GM12865 (cell line): ENCODE measurements around the gene PDGFB.

Experiments used
- DNase-seq: peaks from one replicate; pipeline ENCODE4 v3.0.0; 2010; ENCODE audit warnings: low read depth
- H3K4me3 ChIP-seq: 2 replicates; pipeline ENCODE4 v1.5.1; 2011; ENCODE audit warnings: mild to moderate bottlenecking, low read depth, low read length, control low read depth
- TF ChIP-seq, protein P1 (sequence below): IDR thresholded peaks from 2 replicates; pipeline ENCODE4 v1.5.1; 2011; ENCODE audit warnings: low read length, control low read depth, low read depth, inconsistent platforms; ENCODE audit not compliant: insufficient read depth; ENCODE audit errors: missing control alignments

Gene PDGFB

DNA sequence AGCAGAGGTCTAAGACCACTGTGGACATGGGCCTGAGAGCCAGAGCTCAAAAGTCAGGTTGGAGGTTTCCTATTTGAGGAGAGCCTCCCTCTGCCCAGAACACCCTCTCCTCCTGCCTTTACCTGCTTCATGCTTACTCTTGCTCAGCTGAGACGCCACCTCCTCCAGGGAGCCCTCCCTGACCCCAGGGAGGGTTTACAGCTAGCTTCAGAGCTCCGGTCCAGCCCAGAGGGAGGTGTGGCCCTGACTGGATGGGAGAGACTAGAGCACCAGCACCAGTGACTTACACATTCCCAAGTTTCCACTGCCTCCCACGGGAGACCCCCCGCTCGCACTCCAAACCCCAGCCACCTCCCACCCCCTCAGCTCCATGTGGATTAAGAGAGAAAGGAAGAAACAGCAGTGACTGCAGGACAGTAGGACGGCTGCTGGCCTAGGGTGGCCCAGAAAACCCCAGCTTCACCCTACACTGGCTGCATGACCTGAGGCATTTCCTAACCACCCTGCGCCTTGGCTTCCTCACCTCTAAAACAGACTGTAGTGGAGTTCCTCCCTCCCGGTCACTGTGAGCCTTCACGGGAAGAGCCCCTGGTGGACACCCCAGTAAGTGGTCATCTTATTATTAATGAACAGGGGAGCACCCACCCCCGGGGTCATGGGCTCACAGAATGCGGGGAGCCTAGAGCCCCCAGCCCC lies 24.5 kb upstream of the PDGFB start:
- DNase-seq, result no peak
- TF ChIP-seq, protein P1, sequence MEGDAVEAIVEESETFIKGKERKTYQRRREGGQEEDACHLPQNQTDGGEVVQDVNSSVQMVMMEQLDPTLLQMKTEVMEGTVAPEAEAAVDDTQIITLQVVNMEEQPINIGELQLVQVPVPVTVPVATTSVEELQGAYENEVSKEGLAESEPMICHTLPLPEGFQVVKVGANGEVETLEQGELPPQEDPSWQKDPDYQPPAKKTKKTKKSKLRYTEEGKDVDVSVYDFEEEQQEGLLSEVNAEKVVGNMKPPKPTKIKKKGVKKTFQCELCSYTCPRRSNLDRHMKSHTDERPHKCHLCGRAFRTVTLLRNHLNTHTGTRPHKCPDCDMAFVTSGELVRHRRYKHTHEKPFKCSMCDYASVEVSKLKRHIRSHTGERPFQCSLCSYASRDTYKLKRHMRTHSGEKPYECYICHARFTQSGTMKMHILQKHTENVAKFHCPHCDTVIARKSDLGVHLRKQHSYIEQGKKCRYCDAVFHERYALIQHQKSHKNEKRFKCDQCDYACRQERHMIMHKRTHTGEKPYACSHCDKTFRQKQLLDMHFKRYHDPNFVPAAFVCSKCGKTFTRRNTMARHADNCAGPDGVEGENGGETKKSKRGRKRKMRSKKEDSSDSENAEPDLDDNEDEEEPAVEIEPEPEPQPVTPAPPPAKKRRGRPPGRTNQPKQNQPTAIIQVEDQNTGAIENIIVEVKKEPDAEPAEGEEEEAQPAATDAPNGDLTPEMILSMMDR, result no peak
- H3K4me3 ChIP-seq, result no peak overlapping the region

DNA sequence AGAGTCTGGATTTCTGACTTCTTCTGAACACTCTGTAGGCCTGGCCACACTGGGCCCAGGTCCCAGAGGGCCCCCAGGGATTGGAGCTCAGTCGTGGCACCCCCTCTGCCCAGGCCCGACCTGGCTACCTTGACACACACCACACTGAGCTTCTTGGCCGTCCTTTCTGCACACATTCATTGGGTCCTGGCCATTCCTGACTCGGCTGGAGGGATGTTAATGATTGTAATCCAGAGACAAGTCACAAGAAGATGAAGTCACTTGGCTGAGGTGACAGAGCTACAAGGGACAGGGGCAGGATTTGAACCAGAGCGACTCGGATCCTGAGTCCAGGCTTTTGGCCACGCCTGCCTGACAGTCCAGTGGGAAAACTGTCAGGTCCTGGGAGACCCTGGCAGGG lies 23.9 kb upstream of the PDGFB start:
- TF ChIP-seq, protein P1, result no peak
- no peak for DNase-seq
- H3K4me3 ChIP-seq, result no peak overlapping the region

DNA sequence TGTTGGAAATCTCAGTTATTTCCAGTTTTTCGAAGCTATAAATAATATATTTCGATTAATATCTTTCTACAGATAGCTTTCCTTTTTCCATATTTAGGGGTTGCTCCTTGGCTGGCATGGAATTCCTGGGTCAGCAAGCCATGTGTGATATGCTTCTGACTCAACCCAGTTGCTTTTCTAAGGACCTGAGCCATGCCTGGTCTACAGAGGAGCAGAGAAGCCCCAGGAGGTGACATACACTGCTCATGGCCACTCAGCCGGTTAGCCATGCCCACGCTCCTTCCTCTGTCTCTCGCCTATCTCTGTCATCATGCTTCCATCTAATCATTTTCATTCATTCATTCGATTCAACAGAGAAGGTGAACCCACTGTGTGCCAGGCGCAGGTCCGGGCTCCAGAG lies 23.2 kb upstream of the PDGFB start:
- no peak overlapping the region for H3K4me3 ChIP-seq
- DNase-seq, result no peak
- TF ChIP-seq, protein P1, result no peak

DNA sequence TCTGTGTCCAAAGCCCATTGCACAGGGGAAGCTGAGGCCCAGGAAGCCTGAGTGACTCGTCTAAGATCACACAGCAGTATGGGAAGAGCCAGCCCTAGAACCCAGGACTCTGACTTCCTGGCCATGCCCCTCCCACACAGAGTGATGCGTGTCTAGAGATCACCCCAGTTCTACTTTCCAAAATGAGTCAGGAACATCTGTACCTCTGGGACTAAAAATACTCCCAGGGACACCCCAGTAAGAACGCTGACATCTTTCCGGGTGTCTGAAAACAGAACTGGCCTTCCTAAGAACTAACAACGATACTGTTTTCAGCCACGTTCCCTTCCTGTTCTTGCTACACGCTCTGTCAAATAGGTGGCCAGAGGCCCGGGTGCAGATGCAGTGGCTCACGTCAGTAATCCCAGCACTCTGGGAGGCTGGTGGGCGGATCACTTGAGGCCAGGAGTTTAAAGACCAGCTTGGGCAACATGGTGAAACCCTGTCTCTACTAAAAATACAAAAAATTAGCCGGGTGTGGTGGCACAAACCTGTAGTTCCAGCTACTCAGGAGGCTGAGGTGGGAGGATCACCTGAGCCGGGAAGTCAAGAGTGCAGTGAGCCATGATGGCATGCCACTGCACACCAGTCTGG lies 21.7 kb upstream of the PDGFB start:
- H3K4me3 ChIP-seq, result peak overlapping the region; percentile 10; the same call in 1 of the 2 replicates
- TF ChIP-seq, protein P1, result no peak
- DNase-seq, result peak; percentile 96

DNA sequence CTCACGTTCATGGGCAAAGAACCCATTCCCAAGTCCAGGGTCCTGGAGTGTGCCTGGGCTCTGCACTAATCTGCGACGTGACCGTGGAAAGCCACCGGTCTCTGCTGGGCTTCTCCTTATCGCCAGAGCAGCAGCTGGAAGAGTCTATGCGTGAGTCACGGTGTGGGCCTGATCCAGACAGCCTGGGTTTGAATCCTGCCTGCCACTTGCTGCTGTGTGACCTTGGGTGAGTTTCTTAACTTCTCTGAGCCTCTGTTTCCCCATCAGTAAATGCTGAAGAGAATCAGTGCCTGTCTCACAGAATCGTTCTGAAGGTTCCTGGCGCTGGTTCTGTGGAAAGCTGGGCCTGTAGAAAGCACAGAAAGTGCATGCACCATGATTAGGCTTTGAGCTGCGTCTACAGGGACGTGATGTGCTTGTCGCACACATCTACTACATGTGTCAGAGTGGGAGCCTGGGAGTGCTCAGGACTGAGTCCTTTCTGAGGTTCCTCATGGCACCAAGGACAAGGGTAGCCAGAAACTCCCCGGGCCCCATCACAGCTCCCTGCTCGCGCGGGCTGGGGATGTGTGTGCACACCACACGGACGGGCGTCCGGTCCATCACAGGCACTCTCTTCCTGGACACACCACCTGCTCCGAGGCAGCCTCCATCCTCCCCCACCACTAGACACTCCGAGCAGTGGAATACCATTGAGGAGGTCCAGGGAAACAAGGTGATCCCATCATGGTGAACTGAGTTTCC lies 20.5 kb upstream of the PDGFB start:
- no peak overlapping the region for H3K4me3 ChIP-seq
- TF ChIP-seq, protein P1, result no peak

DNA sequence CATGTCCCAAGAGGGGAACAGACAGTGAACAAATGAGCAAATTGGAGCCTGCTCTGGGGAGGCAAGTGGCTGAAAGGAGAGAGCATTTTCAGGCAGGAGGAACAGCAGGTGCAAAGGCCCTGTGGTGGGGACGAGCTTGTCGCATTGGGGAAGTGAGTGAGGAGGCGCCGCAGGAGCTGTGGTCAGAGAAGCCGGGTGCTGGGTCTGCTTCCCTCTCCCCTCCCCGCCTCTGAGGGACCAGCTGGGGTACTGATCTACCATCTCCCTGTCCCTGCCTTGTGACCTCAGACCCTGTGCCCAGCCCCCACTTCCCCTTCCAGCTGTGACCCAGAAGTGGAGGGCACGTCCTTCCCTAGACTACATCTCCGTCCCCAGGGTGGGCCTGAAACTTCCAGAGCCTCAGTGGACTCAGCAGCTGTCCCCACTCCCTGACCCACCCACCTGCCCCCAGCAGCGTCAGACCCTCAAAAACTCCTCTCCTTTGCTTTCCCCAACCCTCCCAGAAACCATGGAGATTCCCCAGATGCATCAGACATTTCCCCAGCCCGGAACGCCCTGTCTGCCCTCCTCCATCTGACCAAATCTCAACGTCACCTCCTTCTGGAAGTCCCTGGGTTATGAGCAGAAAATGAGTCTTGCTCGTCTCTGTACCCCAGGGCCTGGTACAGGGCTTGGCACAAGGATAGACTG lies 19.7 kb upstream of the PDGFB start:
- TF ChIP-seq, protein P1, result no peak
- no peak overlapping the region for H3K4me3 ChIP-seq
- DNase-seq, result peak; percentile 66

More for the DNA sequence above, 20.5 kb upstream of the PDGFB start:
- DNase-seq, result no peak
